Smooth muscle cell of the brain vasculature (primary cell): ENCODE results near the gene PKD2.
"Not testable (repeated sequence)": the region's sequence is repeated elsewhere in the genome, so short reads cannot be mapped to it uniquely, and the experiment has no call there.

Source experiments
- DNase-seq: peaks from one replicate; pipeline ENCODE4 v3.0.0-alpha.2; 2012; ENCODE audit warnings: low read depth, low spot score

The PKD2 gene

DNA sequence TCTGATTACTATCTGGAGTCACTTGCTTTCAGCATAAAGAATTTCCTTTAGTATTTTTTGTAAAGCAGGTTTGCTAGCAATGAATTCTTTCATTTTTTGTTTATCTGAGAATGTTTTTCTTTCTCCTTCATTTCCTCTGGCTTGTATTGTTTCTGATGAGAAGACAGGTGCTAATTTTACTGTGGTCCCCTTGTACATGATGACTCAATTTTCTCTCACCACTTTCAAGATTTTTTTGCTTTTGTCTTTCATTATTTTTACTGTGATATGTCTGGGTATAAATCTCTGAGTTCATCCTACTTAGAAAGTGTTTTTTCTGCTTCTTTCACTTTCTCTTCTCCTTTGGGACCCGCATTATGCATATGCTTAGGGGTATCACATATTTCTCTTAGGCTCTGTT, 62.6 kb downstream of the PKD2 start:
- DNase-seq: no peak

DNA sequence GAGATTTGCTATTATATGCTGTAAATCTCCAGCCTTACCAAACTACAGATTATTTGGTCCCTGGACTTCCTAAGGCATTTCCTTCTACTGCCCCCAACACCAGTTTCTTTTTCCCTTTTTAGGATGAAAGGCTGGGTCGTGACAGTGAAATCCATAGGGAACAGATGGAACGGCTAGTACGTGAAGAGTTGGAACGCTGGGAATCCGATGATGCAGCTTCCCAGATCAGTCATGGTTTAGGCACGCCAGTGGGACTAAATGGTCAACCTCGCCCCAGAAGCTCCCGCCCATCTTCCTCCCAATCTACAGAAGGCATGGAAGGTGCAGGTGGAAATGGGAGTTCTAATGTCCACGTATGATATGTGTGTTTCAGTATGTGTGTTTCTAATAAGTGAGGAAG, 67.9 kb downstream of the PKD2 start:
- no peak for DNase-seq

DNA sequence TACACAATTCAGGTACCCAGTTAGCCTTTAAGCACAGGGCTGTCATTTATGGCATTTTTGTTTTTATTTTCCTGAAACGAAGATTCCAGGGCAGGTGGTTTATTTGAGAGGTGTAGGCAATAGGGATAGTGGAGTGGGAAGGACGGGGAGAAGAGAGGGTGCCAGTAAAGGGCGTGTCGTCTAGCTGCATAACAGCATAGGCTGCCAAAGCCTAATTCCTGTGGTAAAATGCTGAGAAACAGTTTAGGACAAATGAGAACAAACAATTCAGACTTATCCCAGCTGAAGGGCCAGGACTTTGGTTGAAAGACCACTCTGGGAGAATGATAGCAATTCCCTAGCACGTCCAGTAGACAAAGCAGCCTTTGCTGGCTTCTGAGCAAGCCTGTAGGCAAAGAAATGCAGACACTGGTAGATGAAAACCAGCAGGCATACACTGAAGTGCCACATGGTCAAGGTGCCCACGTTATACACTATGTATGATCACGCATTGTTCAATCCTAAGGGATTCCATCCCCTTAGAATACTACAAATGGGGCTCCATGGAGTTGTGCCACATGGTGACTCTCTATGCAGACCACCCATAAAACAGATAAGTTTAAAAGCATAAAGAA, 70.6 kb downstream of the PKD2 start:
- DNase-seq: no peak

DNA sequence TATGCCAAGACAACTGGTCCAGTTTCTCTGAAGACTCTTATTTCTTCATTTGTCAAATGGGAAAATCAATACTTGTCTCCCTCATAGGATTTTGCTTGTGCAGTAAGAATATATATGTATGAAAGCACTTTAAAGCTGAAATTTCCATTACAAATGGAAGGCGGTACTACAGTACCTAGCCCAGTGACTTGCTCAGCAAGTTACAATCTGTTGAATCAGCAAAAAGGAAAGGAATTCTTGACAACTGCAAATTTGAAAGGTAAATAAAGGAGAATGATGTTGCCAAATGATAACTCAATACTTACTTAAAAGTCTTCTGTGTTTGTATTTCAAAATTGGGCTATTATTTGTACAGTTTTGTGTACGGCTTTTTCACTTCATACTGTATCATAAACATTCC, 71.1 kb downstream of the PKD2 start:
- DNase-seq: no peak

DNA sequence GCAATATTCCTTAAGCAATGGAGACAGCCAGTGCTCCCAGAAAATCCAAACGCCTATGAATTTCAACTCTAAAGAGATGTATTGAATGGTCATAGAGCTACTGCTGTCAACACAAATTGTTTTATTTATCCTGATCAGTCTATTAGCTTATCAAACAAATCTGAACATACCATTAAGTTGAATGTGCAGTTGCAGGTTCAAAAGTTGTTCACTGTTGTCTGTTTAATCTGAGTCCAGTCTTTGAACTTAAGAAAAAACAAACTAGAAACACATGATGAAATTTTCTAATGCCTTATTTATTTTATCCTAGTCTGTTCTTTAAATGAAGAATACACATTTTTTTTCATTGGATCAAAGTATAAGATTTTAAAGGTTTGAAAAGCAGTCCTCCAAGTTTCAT, 73.2 kb downstream of the PKD2 start:
- no peak for DNase-seq

DNA sequence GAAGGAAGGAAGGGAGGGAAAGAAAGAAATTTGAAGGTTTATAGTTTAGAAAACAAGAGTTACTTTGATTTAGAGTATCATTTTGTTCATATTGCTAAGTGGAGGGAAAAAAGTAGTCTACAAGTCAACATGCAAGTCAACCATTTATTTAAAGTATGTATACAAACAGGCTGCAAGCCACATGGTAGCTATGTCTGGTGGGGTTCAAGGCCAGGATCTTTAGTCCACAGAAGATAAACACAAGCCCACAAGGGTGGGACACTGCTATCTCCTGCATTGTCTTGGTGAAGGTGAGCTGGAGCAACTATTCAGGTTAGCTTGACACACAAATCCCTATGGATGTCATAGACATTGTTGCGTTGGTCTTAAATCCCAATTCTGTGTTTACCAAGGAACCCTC, 79.6 kb downstream of the PKD2 start:
- DNase-seq: no peak

DNA sequence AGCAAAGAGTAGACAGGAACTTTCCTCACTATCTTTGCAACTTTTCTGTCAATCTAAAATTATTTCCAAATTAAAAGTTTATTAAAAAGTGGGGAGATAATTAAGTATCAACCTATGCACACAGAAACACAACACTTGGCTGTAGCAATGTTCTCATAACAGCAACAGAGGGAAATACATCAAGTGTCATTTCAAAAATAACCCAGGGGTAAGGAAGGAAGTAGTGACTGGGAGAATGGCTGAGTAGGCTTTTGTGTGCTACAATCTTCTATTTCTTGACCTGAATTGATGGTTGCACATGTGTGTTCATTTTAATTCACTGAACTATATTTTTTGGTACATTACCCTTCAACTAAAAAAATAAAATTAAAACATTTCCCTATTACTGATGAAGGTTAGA, 83.5 kb downstream of the PKD2 start:
- DNase-seq: no peak

DNA sequence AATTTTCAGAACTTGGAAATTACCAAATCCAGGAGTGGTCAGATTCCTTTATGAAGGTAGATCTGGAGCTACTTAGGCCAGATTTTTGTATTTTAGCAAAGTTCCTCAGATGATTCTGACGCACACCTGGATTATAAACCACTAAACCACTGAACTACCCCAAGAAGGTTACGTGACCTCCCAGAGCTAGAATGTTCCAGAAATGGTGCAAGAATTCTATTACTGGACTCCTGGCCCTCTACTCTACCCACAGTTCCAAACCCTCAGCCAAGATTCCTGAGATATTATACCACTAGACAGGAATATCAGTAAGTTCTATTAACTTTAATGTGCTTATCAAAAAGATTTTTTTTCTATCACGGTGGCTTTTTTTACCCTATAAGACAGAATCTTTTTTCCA, 83.9 kb downstream of the PKD2 start:
- no peak for DNase-seq

DNA sequence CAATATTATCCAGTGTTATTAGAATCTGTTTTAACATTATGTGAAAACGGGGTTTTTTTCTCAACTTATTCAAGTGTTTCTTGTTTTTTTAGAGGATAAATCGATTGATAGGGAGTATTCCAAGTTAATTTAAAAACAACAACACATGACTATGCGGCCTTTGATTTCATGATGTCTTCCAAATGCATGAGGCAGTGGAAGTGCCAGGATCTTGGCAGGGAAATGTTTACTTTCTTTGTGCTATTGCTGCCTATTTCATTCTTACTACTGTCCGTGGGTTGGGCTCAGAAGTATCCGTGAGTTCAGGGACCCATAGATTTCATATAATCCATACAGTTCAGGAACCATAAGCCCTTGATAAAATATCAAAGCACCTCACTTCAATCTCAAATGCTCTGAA, 86.4 kb downstream of the PKD2 start:
- DNase-seq: no peak

DNA sequence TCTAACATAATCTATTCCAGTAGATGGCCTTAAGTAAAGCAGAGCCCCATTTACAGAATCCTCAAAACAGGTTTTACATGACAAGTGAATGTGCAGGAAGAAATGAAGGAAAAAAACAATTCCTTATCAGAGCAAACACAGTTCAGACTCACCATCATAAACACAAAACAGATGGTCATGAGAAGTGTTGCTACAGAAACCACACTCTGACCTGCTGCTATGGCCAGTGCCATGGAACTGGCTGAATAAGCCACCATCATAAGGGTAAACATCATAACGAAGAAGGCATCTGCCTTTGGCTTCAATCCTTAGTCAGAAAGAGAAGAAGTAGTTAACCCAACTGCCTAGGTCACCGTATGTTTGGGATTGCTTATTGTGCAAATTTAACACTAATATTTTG, 89.9 kb downstream of the PKD2 start:
- no peak for DNase-seq

DNA sequence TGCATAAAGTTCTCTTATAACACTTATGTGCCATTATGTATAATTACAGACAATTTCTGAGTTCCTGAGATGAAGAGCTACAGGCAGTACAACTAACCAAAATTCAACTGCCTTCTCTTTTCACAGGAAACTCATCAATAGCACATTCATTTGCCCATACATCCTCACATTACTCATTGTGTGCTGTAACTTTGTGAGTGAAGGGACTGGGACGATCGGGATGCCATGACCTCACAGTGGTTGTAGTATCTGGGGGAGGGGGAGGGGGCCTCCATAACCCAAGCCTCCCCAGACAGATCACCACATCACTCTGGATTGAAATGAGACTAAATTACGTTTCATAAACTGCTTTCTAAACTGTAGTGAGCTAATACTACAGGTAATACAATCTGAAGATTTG, 90.3 kb downstream of the PKD2 start:
- DNase-seq: no peak

DNA sequence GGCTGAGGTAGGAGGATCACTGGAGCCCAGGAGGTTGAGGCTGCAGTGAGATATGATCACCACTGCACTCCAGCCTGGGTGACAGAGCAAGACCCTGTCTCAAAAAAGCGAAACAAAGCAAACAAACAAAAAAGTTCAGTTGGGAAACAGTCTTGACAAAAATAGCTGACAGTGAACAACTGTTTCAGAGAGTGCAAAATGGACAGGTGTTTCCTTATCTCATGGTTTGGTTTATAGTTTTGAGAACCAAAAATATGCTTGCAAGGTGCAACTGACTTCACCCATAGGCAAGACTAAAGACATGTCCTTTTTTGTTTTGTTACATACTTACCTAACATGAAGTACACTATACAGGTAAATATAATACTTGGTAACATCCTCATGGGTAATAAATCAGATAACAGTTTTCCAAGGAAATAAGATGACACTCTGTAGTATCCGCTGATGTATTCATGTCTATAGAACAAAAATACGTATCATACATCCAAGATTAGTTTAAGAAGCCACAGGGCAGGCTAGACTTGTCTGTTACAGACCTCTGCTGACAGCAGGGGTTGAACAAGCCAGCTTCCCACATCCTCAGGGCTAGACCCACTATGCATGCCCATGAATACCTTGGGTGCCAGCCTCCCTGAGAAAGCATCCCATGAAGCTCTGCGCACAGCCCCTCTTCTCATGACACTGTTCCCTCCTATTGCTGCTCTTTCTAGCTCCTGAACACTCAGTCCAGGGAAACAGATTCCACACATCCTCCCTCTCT, 91.7 kb downstream of the PKD2 start:
- no peak for DNase-seq

DNA sequence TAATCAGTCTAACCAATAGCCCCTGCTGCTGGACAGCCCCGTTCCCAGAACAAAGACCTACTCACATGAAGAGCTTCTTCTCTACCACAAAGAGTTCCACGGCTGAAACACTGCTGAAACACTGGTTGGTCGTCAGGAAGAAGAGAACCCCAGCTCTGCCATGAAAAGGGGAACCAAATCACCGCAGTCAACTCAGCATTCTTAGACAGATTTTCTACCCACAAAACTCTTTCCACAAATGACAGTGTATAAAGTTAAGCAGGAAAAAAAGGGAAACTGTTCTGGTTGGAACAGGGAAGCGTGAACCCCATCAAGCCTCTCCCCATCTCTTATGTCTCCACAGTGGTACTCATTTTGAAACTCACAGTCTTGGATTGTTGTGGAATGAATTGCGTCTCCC, 93.7 kb downstream of the PKD2 start:
- DNase-seq: no peak

DNA sequence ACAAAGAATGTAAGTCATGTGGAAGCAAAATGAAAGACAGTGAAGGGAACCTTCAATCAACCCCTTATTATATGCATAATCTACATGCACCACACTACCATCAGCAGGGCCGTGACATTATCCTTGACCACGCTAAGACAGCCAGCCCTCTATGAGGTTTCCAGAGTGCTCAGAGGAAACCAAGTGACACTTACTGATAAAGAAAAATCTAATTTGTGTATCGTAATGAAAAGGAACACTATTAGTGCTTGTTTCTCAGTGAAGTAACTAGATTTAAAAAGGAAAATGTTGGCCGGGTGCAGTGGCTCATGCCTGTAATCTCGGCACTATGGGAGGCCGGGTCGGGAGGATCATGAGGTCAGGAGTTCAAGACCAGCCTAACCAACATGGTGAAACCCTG, 94.6 kb downstream of the PKD2 start:
- DNase-seq: no peak

DNA sequence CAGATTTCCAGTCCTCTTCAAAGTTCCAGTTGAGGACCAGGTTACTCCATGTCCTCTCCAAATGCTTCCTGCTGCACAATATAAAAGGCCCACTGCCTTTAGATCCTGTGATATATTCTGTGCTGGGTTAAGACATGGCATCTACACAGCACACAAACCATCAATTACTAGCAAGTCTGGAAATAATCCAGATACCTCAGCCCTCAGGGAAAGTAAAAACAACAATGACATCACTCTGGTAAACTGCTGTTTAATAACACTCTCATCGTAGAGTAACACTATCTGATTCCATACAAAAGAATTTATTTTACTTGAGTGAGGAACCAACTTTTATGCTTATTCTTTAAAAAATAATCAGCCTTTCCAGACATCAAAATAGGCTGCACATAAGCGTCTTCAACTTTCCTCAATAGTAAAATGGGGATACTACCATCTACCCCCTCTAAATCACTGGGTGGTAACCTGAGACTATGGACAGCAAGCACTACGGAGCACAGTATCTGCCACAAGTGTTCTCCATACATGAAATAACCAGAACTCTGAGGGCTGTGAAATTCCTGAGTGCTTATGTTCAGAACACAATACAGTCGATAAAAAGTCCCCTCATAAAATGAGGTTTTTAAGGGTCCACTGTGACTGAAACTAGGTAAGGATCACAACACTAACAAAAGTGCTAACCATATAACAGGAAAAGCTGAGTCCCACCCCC, 97.6 kb downstream of the PKD2 start:
- peak; percentile 53 for DNase-seq

DNA sequence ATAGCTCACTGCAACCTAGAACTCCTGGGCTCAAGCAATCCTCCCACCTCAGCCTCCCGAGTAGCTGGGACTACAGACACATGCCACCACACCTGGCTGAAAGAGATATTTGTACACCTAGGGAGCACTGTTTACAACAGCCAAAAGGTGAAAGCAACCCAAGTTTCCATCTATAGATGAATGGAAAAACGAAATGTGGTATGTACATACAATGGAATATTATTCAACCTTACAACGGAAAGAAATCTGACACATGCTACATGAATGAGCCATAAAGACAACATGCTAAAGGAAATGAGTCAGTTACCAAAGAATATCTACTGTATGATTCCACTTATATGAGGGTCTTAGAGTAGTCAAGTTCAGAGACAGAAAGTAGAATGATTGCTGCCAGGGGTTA, 98.8 kb downstream of the PKD2 start:
- DNase-seq: no peak

DNA sequence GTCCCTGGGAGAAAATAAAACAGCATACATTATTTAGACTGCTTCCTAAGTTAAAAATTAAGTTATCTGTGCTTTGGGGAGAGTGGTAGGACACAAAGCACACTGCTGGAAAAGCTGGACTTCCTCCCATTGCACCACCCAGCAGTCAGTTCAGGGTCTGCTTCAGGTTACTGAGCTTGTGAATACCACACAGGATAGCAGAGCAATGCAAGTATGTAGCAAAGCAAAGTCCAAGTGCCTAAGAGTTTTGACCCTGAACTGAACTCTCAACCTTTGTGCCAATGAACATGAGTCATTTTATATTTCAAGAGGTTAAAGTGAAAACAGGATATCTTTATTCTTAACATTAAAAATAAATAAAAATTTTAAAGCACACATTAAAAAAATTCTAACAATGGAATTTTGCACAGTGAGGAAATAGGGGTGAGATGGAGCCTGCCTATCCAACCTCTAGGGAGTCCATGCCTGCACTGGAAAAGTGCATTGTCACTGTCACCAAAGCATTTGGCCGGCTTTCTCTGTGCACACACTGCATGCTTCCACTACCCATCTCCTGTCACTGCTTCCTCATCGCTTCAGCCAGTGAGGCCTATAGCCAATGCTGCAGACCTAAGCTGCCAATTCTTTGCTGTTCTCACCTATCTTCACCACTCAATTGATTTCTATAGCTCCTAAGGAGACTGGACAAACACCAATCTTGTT, 100.1 kb downstream of the PKD2 start:
- no peak for DNase-seq

DNA sequence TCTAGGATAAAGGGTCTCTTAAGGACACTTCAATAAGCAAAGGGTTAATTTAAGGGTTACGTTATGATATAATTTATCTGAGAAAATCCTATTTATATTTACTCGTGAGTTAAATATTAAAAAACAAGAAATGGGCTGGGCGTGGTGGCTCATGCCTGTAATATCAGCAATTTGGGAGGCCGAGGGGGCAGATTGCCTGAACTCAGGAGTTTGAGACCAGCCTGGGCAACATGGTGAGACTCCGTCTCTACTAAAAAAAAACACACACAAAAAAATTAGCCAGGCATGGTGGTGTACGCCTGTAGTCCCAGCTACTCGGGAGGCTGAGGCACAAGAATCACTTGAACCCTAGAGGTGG, 100.7 kb downstream of the PKD2 start:
- not testable (repeated sequence) for DNase-seq

DNA sequence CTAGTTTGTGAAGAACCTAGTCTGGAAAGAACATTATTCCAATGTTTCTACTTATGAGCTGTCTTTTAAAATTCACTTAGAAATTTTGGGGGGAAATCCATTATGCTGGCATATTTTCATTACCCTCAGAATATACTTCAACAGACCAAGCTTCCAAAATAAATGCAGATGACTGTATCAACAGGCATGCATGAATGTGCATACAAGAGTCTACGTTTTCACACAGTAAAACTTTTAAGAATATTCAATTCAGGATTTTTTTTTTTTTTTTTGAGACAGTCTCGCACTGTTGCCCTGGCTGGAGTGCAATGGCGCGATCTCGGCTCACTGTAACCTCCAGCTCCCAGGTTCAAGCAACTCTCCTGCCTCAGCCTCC, 101.3 kb downstream of the PKD2 start:
- DNase-seq: no peak

DNA sequence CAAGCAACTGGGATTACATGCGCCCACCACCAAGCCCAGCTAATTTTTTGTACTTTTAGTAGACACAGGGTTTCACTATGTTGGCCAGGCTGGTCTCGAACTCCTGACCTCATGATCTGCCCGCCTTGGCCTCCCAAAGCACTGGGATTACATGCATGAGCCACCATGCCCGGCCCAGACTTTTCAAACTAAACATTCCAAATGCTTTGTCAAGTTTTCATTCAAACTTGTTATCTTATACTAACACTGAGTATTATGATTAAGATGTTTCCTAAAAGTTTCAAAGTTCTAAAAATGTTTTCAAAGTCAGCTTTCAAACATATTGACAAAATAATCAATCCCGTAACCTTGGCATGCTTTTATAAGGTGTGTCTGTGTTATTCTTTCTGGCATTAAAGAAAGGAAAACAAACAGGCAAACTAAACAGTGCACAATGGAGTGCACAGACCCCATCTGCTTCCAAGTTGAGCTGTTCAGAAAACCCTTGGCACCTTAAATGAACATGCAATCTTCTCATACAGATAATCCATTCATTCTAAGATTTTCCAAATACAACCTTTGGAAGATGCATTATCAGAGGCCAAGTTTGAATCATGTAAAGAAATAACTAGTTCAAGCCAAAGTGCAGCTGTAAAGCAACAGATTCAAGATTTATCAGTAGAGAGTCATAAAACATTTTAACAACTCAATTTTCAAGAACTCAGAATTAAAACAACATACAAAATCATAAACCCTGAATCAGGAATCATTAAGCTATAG, 101.9 kb downstream of the PKD2 start:
- no peak for DNase-seq

DNA sequence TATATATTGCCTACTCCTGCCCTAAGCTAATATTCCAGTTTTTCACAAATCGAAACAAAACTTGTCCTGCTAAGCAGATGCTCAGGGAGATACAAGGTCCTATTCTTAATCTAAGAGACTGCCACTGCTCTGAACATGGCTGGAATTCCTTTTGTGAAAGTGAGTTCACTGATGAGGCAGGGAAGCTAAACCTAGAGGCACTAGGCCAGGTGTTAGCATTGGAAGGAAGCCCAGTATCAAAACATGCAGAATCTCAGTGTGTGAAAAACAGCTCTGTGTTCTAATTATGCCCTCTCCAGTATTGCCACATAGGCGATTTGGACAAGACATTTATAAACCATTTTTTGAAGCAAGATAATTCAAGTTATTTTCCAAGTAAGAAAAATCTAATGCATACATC, 103.4 kb downstream of the PKD2 start:
- DNase-seq: no peak

DNA sequence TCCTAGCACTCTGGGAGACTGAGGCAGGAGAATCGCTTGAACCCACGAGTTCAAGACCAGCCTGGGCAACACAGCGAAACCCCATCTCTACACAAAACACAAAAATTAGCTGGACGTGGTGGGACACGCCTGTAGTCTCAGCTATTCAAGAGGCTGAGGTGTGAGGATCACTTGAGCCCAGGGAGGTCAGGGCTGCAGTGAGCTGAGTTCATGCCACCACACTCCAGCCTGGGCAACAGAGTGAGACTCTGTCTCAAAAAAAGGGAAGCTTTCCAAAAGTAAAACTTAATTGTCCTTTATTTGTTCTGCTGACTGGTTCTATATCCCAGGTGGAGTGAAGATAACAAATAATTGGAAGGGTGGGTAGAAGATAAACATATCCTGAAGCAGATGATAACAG, 105.4 kb downstream of the PKD2 start:
- no peak for DNase-seq
